Measurements from ENCODE around the gene NAALADL1.

Gene NAALADL1

GRCh38 chr11:65059523-65059922 is 1.2 kb upstream of the NAALADL1 start:
- no peak for DNase-seq
- in situ Hi-C loops (cut with HindIII; ENCODE audit: low pct_ligation_motif_present, low pct_unique_long_range_greater_than_20kb, low sequenced_read_pairs), result no loop called here

- DNase-seq, result no peak
These were observed 341 bp downstream of the NAALADL1 start for GRCh38 chr11:65058012-65058411.

DNA sequence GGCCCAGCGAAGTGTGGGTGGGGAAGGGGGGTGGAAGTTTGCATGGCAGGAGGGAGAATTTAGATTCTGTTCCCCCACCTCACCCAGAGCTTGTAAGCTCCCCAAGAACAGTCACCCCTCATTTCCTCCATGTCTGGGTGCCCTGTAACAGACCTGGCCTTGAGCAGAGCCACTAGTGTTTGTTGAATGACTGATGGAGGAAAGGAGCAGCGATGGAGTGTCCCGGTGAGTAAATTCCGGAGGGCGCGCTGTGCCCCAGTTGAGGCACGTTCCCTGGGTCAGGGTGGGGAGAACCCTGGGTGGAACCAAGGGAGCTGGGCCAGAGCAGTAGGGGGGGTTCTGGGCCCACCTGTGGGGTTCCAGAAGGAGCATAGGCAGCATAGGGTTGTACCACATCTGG is 827 bp downstream of the NAALADL1 start:
- no peak for DNase-seq
- in situ Hi-C loops (cut with HindIII; ENCODE audit: low pct_ligation_motif_present, low pct_unique_long_range_greater_than_20kb, low sequenced_read_pairs), result no loop called here

More at GRCh38 chr11:65058012-65058411, 341 bp downstream of the NAALADL1 start:
- in situ Hi-C loops (cut with HindIII; ENCODE audit: low pct_ligation_motif_present, low pct_unique_long_range_greater_than_20kb, low sequenced_read_pairs), result no loop called here

DNA sequence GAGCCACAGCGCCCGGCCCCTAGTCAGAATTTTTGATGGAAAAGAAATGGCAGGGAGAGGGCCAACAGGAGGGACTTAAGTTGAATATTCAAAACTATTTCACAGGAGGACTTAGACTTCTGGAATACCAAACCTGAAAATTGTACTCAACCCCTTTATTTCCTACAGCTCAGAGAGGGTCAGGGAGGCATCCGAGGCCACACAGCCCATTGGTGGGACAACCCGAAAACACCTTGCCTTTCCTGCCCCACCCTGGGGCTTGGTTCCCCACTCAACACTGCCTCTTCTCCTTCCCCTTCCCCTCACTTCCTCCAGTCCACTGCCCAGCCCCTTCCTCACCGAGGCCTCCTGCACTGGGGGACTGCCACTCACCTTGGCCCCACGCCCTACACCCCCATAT is 1.4 kb downstream of the NAALADL1 start:
- in situ Hi-C loops (cut with HindIII; ENCODE audit: low pct_ligation_motif_present, low pct_unique_long_range_greater_than_20kb, low sequenced_read_pairs), result no loop called here
- no peak for DNase-seq

DNA sequence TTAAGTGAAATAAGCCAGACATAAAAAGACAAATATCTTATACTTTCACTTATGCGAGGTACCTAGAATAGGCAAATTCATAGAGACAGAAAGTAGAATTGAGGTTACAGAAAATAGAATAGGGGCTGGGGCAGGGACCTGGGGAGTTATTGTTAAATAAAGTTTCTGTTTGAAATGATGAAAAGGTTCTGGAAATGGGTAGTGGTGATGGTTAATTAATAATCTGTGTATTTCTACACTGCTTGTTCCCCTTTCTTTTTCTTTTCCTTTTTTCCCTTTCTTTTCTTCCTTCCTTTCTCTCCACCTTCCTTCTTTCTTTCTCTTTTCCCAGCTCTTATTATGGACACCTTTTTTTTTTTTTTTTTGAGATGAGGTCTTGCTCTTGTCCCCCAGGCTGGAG is 2.8 kb downstream of the NAALADL1 start:
- DNase-seq, result no peak
- in situ Hi-C loops (cut with HindIII; ENCODE audit: low pct_ligation_motif_present, low pct_unique_long_range_greater_than_20kb, low sequenced_read_pairs), result no loop called here

DNA sequence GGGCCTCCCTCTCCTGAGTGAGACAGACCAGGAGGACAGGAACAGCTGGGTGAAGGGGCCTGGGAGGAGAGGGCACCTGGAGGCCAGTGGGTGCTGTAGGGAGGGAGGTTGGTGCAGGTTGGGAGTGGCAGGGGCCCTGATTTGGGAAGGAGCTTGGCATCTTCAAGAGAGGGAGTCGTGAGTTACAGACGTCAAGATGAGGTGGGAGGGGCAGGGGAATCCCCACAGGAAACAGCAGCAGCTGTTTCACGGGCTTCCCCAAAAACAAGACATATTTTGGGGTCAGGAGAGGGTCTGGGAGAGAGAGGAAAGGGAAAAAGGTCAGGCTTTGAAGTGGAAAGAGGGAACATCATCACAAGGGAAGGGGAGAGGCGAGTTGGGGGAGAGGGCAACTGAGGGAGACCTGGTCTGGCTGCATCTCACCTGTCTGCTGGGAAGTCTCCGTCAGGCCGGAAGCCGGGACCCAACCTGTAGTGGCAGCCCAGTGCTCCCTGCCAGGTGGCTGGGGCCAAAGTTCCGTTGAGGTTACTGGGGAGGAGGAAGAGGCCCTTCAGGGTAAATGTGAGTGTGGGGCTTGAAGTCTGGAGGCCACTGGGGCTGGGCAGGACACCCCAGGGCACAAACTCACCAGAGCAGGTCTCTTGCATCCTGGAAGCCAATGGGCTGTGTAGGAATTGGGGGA is 4.4 kb downstream of the NAALADL1 start:
- in situ Hi-C loops (cut with HindIII; ENCODE audit: low pct_ligation_motif_present, low pct_unique_long_range_greater_than_20kb, low sequenced_read_pairs), result no loop called here
- no peak for DNase-seq

GRCh38 chr11:65051398-65051858 is 6.9 kb downstream of the NAALADL1 start:
- no peak for DNase-seq
- in situ Hi-C loops (cut with HindIII; ENCODE audit: low pct_ligation_motif_present, low pct_unique_long_range_greater_than_20kb, low sequenced_read_pairs), result no loop called here

GRCh38 chr11:65047581-65048422 is 10.6 kb downstream of the NAALADL1 start:
- in situ Hi-C loops (cut with HindIII; ENCODE audit: low pct_ligation_motif_present, low pct_unique_long_range_greater_than_20kb, low sequenced_read_pairs), result no loop called here
- DNase-seq, result no peak

DNA sequence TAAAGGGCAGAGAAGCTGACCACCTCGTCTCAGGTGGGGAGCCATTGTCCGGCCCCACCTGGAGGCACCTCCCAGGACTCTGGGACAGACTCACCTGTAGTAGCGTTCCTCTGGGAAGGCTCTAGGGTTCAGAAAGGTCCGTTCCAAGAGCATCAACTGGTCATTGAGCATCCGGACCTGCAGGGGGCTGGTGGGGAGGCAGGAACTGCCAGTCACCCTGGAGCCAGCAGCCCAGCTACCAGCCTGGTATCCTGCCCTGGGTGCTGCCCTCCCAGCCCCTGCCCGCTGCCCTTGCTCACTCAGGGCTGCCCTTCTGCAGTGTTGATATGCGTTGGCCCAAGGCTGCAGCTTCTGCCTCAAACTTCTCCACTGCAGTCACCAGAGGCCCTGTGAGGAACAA is 12.6 kb downstream of the NAALADL1 start:
- DNase-seq, result no peak
- in situ Hi-C loops (cut with HindIII; ENCODE audit: low pct_ligation_motif_present, low pct_unique_long_range_greater_than_20kb, low sequenced_read_pairs), result no loop called here

- DNase-seq, result no peak
- in situ Hi-C loops (cut with HindIII; ENCODE audit: low pct_ligation_motif_present, low pct_unique_long_range_greater_than_20kb, low sequenced_read_pairs), result no loop called here
These were observed 13.3 kb downstream of the NAALADL1 start for GRCh38 chr11:65045061-65045460.

GRCh38 chr11:65043881-65044501 is 14.4 kb downstream of the NAALADL1 start:
- in situ Hi-C loops (cut with HindIII; ENCODE audit: low pct_ligation_motif_present, low pct_unique_long_range_greater_than_20kb, low sequenced_read_pairs), result no loop called here
- no peak for DNase-seq

GRCh38 chr11:65042891-65043290 is 15.5 kb downstream of the NAALADL1 start:
- no peak for DNase-seq
- in situ Hi-C loops (cut with HindIII; ENCODE audit: low pct_ligation_motif_present, low pct_unique_long_range_greater_than_20kb, low sequenced_read_pairs), result no loop called here

DNA sequence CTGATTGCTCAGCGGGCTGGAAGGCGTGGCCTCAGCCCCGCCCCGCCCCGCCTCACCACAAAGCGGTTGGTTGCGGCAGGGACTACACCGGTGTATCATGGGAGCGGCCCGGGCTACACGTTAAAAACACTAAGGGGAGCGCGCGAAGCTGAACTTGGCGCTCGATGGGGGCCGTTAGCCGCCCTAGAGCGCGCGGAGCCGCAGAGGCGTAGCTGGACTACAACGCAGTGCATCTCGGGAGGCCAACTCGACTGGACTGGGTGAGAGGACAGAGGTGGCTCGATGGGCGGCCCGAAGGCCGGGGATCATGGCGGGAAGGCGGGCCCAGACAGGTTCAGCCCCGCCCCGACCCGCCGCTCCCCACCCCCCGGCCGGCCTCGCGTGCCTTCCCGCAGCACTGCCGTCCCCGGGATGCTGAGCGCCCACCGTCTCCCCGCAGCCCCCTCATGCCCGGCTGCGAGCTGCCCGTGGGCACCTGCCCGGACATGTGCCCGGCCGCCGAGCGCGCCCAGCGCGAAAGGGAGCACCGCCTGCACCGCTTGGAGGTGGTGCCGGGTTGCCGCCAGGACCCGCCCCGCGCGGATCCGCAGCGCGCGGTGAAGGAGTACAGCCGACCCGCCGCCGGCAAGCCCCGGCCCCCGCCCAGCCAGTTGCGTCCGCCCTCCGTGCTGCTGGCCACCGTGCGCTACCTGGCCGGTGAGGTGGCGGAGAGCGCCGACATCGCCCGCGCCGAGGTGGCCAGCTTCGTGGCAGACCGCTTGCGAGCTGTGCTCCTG is 17.3 kb downstream of the NAALADL1 start, which contains the start of gene SAC3D1:
TSS of gene SAC3D1 (plus strand) at position 364 of the 776 bp plus-strand sequence. CDS start at position 447, 83 bp downstream.
- in situ Hi-C loops (cut with HindIII; ENCODE audit: low pct_ligation_motif_present, low pct_unique_long_range_greater_than_20kb, low sequenced_read_pairs), result no loop called here
- DNase-seq, result peak; percentile 93

DNA sequence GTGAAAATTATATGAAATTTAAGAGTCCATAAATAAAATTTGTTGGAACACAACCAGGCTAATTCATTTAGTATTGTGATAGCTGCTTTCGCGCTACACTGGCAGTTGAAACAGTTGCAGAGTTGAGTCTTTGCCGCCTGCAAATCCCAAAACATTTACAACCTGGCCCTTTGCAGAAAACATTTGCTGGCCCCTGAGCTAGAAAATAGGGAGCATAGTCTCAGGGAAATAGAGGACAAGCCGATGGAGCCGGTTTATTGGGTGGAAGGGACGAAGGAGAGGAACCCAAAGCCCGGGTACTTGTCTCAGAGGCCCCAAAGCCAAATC is 17.9 kb downstream of the NAALADL1 start:
- in situ Hi-C loops (cut with HindIII; ENCODE audit: low pct_ligation_motif_present, low pct_unique_long_range_greater_than_20kb, low sequenced_read_pairs), result no loop called here

DNA sequence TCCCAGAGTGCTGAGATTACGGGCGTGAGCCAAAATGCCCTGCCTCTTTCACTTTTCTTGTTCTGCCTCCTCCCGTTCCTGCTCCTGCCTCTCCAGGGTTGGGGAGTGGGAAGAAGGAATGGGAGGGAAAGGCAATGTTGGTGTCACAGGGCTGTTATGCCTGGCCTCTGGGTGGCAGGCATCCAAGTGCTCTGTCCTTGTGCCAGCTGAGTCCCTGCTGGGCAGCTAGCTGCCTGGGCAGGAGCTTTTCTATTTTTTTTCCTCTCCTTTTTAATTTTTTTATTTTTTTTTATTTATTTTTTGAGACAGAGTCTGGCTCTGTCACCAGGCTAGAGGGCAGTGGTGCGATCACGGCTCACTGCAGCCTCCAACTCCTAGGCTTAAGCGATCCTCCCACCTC is 21.4 kb downstream of the NAALADL1 start:
- DNase-seq, result no peak
- in situ Hi-C loops (cut with HindIII; ENCODE audit: low pct_ligation_motif_present, low pct_unique_long_range_greater_than_20kb, low sequenced_read_pairs), result no loop called here

More for the DNA sequence above, 17.9 kb downstream of the NAALADL1 start:
- DNase-seq, result no peak

DNA sequence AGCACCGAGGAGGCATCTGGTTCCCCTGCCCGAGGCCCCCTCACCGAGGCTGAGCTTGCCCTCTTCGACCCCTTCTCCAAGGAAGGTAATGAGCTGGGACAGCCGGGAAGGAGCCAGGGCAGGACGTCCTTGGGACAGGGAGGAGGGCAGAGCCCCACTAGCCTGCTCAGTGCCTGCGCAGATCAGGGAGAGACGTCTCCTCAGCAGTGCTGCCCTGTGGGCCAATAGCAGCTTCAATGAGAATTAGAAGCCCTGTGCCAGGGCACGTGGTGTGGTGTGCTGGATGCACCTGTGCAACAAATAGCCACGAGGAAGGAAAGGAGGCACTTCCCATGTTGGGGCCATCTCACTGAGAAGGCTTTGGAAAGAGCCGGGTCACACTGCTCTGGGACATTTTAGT is 22.8 kb downstream of the NAALADL1 start:
- DNase-seq, result no peak
- in situ Hi-C loops (cut with HindIII; ENCODE audit: low pct_ligation_motif_present, low pct_unique_long_range_greater_than_20kb, low sequenced_read_pairs), result no loop called here

GRCh38 chr11:65034423-65034822 is 23.9 kb downstream of the NAALADL1 start:
- DNase-seq, result no peak
- in situ Hi-C loops (cut with HindIII; ENCODE audit: low pct_ligation_motif_present, low pct_unique_long_range_greater_than_20kb, low sequenced_read_pairs), result no loop called here

DNA sequence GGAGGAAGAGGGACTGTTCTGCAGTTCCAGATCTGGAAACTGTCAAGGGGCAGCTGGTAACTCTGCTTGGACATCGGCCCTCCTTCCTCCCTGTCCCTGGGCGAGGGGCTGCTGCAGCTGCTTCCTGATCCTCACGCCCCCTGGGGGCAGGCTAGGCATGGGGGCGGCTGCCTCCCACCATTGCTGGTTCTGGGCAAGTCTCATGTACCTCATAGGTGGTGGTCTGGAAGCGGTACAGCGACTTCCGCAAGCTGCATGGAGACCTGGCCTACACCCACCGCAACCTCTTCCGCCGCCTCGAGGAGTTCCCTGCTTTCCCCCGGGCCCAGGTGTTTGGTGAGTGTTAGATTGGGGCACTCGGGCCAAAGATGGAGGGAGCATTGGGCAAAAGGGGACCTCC is 26.1 kb downstream of the NAALADL1 start:
- in situ Hi-C loops (cut with HindIII; ENCODE audit: low pct_ligation_motif_present, low pct_unique_long_range_greater_than_20kb, low sequenced_read_pairs), result no loop called here

More for the DNA sequence above, 26.1 kb downstream of the NAALADL1 start:
- DNase-seq, result no peak

All from ACHN (cell line).